CD4-positive, alpha-beta T cell treated with Interferon gamma for 1 hour (primary cell): Measurements from ENCODE around the gene IRF8.
A peak's percentile ranks its signal among the peaks of the same experiment; 100 is the strongest.
"Not testable (repeated sequence)": the region's sequence is repeated elsewhere in the genome, so short reads cannot be mapped to it uniquely, and the experiment has no call there.

ENCODE experiments used
- DNase-seq: peaks from one replicate; pipeline ENCODE4 v3.0.0-alpha.2; 2020

Gene IRF8, protein sequence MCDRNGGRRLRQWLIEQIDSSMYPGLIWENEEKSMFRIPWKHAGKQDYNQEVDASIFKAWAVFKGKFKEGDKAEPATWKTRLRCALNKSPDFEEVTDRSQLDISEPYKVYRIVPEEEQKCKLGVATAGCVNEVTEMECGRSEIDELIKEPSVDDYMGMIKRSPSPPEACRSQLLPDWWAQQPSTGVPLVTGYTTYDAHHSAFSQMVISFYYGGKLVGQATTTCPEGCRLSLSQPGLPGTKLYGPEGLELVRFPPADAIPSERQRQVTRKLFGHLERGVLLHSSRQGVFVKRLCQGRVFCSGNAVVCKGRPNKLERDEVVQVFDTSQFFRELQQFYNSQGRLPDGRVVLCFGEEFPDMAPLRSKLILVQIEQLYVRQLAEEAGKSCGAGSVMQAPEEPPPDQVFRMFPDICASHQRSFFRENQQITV

GRCh38 chr16:85898521-85899442 is at the start of gene IRF8:
Gene IRF8 (plus strand): TSS chr16:85899162. CDS start chr16:85903016, 3,854 bp downstream.
- peak; percentile 88 for DNase-seq

GRCh38 chr16:85849388-85849787 is 49.6 kb upstream of the IRF8 start:
- no peak for DNase-seq

- DNase-seq = no peak
Measured at GRCh38 chr16:85850344-85850880, 48.5 kb upstream of the IRF8 start.

GRCh38 chr16:85851034-85851785 is 47.8 kb upstream of the IRF8 start:
- DNase-seq = peak; percentile 18

DNA sequence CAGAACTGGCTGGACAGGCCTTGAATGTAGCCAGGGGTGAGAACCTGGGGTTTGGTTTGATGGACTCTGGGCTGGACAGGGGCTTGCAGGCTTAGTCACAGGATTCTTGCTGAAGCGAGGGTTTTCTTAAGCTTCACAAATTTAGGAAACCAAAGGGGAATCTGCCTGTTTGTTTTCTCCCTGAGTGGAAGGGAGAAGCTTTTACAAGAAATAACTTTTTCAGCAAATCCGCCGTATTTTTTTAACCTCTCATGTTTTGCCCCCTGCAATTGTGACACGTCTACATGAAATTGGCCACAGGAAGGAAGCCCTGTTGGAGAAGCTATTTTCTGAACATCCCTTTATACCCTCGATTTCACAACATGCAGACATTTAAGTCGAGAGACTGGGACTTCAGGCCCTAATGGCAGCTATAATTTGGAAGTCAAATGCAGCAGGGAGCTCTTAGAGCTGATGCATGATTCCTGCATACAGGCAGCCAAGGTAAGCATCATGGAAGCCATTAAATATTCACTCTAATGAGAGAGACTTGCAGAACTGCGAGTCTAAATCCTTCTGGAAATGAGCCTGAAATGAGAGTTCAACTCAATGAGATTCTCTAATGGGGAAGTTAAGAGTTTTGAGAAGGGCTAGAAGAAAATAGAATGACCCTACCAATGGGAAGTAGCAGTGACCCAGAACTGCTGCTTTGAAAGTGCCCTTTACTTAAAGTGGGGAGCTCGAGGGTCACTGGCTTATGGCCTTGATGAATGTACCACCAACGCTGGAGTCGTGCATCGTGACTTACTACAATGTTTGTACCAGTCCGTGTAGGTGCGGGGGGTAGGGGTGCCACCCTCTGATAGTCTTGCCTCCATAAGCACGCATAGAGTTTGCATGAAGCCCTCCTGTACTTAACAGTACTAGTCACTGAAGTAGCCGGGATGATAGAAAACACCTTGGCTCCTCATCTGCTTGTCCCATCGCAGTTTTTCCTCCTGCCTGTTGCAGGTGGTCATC is 45.1 kb upstream of the IRF8 start:
- no peak for DNase-seq

DNA sequence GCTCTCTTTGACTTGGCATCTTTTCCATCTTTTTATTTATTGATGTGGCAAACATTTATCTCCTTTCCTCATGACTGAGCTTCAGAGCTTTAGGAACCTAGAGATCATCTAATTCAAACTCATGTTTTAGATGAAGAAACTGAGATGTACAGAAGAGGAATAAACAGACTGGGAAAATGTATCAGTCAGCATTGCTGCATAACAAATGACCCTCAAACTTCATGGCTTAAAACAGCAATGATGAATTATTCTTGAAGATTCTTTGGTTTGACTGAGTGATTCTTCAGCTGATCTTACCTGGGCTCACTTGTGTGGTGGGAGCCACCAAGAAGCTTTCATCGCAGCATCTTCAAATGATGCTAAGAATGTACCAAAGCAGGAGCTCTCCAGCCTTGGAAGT is 44.0 kb upstream of the IRF8 start:
- DNase-seq = no peak

GRCh38 chr16:85856079-85856478 is 42.9 kb upstream of the IRF8 start:
- no peak for DNase-seq

DNA sequence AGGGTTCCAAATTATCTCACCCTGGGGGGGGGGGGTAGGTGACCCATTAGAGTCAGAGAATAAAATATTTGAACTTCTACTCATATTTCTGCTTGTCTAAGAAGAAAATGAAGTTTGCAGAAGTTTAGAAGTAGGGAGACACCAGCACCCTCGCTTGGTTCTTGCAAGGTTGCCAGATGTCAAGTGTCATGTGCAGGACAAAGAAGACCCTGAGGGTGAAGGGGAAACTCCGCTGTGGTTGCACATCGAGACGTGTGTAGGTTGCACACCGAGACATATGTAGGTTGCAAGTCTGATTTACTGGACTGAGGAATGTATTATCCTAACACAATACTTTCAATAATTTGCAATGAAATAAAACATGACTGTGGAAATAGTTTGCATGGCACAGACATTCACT is 42.4 kb upstream of the IRF8 start:
- DNase-seq = no peak

DNA sequence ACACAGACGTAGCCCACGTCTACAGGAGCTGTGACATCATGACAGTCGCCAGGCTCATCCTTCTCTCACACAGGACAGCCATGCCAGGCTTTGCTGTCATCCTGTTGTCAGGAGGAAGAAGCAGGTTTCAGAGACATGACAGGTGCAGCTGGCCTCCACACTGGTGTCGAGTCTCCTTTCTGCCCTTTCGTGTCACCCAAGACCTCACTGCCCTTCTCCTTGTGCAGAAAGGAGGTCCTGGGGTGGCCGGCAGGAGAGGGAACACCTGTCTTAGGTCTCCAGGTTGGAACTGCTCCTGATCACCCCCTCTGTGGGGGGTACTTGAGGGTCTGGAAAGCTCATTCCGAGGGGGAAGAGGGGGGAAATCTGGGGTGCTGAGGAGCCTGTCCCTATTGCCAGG is 41.6 kb upstream of the IRF8 start:
- no peak for DNase-seq

DNA sequence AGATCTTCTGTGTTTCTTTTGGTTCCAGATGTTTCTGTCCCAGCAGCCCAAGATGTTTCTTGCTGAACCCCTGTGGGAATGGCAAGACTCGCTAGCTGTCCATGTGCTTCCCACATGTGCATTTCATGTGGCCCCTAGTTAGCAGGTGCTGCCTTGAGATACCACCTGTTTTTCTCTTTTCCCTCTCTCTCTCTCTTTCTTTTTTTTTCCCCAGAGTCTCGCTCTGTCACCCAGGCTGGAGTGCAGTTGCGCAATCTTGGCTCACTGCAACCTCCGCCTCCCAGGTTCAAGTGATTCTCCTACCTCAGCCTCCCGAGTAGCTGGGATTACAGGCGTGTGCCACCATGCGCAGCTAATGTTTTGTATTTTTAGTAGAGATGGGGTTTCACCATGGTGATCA is 40.4 kb upstream of the IRF8 start:
- DNase-seq = not testable (repeated sequence)

DNA sequence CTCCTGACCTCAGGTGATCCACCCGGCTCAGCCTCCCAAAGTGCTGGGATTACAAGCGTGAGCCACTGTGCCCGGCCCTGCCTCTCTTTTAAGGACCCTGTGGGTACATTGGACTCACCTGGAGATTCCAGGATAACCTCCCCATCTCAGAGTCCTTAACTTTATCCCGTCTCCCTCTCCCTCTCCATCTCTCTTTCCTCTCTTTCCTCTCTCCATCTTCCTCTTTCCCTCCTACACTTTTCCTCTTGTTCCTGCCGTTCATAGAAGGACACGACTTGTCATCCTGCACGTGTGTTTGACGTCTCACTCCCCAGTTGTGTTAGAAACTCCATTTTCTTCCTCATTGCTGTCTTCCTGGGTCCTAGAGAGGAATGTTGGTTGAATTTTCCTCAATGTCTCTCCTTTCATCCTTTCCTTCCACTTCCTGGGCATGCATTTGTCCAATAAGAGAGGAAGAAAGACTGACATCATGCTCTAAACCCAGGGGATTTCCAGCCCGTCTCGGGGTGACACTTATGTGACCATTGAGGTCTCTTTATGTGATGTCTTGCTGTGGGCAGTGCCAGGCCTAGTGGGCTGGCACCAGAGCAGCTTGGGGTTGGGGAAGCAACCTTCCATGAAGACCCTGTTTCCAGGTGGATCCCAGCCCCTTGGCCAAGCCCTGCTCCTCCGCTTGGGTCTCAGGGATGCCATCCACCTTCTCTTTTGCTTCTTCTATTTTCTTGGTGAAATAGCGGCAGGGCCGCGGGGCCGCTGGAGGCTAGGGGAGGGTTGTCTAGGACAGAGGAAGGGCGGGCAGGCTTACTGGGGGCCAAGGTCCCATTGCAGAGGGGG is 39.8 kb upstream of the IRF8 start:
- no peak for DNase-seq

- no peak for DNase-seq
Measured at GRCh38 chr16:85859818-85860125, 39.2 kb upstream of the IRF8 start.

DNA sequence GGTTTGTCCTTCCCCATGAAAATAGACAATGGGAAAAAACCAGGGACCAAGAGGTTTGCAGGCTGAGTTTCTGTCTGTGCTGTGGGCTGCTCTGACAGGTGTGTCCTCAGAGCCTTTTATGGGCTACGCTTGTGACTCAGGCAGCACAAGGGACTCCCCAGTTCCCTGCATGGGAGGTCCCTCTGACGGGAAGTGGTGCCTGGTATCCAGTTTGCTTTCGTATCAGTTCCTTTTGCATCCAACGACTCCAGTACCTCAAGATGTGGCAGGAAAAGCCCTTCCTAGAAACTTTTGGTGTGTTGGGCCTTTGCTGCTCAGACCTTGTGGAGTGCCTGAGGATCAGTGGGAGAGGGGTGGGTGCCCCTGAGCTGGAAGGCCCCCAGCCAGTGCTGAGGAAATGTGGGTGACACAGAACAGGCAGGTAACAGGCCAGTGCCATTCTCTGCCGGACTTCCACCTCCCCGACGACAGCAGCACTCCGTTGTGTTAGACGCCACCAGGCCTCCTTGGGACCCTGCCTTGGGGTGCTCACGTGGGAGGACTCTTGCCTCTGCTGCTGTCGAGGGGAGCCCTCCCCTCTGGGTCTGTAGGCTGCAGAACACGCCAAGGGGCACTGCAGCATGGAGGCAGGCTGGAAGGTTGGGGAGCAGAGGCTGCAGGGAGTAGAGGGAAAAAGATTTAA is 38.4 kb upstream of the IRF8 start:
- DNase-seq = peak; percentile 60

- no peak for DNase-seq
Measured at GRCh38 chr16:85861095-85861825, 37.7 kb upstream of the IRF8 start.

DNA sequence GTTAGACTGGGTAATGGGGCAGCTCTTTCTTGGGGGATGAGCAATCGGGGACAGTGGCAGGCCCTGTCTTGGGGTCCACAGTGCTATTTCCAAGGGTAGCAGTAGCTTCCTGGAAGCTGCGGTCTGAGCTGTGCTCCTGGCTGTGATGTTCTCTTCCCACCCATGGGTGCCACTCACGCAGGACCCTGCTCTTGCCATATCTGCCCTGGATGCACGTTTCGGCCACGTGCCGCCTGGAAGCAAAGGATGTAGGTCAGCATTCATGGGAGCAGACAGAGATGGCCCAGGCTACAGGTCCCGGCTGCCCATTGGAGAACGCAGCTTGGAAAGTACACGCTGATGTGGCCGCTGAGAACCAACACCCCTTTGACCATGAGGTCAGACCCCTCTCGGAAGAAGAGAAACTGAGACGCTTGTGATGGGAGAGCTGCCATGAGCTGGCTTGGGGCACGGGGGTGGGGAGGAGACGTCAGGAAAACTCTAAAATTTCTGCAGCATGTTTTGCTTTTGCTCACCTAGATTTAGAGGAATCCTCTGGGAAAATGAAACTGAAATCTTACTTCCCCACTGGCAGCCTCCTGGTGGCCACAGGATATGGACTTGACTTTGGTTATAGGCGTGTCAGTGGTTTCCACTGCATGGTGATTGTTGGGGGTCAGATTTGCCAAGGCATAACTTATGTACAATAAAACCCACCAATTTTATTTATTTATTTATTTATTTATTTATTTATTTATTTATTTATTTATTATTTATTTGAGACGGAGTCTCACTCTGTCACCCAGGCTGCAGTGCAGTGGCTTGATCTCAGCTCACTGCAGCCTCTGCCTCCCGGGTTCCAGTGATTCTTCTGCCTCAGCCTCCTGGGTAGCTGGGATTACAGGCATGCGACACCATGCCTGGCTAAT is 36.2 kb upstream of the IRF8 start:
- no peak for DNase-seq

DNA sequence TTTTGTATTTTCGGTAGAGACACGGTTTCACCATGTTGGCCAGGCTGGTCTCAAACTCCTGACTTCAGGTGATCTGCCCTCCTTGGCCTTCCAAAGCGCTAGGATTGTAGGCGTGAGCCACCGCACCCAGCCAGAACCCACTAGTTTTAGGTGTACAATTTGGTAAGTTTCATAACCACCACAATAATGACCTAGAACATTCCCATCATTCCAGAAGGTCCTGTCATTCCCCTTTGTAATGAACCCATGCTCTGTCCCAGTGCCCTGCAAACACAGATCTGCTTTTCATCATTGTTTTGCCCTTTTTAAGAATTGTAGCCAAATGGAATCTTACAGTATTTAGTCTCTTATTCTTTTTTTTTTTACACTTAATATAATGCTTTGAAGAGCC is 35.6 kb upstream of the IRF8 start:
- no peak for DNase-seq

DNA sequence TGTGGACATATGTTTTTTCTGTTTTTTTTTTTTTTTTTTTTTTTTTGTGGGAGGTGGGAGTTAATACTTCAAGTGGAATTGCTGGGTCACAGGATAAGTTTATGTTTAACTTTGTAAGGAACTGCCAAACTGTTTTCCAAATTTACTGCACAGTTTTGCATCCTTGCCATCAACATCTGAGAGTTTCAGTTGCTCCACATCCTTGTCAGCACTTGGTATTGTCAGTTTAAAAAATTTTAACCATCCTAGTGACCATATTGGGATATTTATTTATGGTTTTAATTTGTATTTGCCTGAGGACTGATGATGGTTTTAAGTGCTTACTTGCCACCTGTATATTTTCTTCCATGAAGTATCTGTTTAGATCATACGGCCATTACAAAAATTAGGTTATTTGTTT is 34.0 kb upstream of the IRF8 start:
- DNase-seq = no peak

- DNase-seq = no peak
Measured at GRCh38 chr16:85867189-85867588, 31.8 kb upstream of the IRF8 start.
